Measurements from ENCODE around the gene TLR4.

TLR4 gene

DNA sequence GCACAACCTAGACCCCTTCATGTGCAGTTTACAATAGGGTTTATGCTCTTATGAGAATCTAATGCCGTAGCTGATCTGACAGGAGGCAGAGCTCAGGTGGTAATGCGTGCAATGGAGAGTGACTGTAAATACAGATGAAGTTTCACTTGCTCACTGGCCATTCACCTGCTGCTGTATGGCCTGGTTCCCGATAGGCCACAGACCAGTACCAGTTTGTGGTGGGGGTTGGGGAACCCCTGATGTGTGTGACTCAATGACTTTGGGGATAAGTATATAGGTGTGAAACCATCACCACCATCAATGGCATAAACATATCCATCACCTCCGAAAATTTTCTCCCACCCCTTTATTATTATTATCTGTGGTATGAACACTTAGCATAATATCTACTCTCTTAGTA, 42.1 kb downstream of the TLR4 start:
- DNase-seq = no peak

DNA sequence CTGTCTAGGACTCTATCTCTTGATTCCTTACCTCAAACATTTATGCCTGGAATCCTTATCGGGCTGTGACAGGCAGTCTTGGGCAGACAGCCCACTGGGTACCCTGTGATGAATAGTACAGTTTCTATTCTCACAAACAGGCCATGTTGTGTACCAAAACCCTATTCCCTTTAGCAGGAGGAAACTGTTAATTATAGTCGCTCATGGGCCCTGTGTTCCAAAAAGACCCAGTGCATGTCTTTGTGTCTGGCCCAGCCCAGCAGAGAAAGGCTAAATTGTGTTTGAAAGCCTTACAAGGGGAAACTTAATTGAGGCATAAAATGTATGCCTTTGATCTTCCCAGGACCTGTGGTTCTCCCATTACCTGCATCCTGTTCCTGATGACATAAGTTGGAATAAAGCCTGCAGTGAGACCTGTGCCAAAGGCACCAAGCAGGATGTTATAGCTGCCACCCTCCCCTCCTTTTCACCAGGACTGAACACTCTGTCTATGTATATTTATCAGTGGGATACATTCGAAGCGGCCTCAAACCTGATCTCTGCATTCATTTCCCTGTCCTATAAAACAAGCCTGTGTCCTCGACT, 43.3 kb downstream of the TLR4 start:
- no peak for DNase-seq

DNA sequence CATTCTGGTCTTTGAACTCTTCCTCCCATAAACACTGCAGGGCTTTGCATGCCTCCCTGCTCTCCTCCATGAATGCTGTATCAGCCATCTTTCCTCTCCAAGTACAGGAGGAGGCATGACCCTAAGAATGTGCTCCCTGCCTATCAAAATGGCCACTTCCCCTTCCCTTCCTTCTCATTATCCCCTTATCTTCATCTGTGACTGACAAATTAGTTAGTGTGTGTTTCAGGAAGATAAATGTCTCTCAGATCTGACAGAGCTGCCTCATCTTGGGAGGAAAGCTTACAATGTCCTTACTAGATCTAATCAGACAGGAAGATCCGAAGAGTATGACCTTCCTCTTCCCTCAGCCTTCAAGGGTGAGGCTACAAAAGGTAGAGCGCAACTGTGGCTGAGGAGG, 46.2 kb downstream of the TLR4 start:
- DNase-seq = no peak

DNA sequence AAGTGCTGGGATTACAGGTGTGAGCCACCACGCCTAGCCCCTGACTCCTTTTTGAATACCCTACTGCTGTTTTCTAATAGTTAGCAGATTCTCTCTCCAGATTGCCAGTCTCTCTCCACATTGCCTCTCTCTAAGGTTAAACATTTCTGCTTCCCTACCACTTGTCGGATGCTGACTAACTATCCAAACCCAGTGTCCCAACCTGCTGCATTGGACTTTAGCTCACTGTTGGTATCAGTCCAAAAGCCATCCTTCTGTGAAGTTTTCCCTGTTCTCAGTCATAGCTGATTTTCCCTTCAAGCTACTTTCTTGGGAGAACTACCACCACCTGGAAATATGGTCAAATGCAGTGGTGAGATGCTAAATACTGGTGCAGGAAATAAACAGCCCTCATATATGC, 48.7 kb downstream of the TLR4 start:
- no peak for DNase-seq

DNA sequence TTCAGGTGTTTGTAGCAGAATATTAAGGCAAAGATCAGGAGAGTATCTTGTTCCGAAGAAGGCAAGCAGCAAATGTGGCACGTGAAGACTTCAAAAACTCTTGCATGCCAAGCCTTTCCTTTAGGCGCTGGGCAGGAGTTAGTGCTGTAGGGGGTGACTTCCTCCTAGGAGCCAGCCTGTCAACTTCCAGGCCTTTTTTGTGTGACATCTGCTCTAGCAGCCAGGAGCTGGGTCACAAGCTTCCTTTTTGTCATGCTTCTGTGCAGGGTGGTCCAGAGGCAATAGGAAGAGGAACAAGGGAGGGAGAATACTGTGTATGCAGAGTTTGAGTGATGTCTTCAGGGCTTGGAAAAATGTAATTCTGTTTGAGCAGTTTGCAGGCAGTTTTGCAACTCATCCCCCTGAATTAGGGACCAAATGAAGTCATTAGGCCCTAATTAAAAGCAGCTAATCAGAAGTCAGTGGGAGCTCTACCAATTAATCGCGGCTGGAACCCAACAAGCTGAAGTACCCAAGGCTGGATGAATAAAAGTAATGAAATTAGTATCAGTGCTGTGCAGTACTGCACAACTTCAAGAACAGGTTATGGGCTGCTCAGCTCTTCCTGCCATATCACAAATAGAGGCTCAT, 53.5 kb downstream of the TLR4 start:
- peak; percentile 45 for DNase-seq

DNA sequence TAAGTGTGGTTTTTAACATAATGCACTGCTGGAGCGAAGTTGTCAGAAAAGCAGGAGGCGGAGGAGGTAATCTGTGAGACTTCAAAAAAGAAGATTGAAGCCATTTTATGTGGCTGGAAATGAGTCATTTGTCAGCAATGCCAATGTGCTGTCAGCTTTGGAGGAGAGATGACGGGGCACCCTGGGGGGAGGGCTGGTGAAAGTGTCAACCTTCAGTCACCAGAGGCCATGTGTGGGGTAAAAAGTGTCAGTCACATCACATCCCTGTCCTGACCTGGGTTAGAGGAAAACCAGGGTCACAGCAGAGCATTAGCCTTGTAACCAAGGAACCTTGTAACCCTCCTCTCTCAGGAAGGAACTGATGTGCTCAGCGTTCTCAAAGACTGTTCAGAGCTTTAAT, 59.1 kb downstream of the TLR4 start:
- DNase-seq = no peak

DNA sequence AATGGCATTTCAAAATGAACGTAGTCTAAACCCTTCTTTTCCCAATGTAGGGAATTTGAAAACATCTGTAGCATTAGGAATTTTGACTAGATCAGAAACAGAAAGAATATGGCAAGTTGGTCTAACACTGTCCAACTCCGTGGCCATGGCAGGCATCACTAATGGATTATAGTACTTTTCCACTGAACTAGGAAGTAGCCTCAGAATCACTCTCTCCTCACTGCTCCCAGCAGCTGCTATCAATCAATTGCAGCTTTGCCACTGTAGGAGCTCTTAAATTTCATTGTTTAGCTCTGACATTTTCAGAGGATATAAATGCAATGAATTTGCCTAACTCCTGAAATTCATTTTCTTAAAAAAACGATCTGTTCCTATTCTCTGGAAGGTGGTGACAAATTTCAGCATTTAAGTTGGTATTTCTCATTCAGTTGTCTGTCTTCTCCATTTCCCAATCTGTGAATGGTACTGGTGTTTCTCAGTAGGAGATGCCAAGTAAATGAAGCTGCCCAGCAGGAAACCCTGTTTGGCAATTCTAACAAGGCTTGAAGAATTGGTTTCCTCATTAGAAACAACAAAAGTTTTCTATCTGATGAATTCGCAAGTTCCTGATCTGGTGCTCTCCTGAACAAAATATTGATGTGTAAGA, 64.7 kb downstream of the TLR4 start:
- peak; percentile 38 for DNase-seq

DNA sequence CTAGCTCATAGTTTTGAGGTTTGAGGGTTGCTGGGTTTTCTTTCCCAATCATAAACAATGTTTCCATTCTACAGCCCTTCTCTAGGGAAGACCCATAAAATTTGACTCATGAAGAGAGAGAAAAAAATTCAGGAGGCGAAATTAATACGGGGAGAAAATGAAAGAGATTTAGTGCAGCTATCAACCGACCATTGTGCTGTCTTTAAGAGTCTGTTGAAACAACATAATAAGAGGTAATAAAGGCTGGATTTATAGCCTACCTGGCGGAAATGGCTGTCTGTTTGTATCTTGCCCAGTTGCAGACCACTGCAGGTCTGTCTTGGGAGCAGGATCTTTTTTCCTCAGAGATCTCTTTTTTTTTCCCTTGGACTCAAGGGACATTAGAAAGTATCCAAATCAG, 66.9 kb downstream of the TLR4 start:
- no peak for DNase-seq

DNA sequence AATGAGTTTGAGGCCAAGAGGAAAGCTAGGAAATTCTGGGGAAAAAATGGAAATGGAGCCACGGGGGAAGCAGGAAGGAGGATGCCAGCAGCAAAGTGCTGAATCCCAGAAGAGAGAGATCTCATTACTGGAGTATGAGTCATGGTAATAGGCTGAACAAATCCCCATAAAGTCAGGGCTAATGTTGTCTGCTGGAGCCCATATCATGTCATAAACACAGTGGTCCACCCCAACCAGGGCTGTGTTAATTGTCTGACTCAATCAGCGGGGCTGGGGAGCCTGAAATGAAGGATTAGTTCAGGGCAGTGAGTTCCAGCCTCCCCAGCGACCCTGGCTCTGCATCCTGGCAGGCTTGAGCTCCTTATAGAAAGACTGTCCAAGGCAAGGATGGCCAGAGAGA, 68.8 kb downstream of the TLR4 start:
- no peak for DNase-seq
